ENCODE data around the gene BSG. TPM values are rescaled to one million over a fixed set of nuclear protein-coding genes. Genes with fewer than 3 reads are reported as not detected.

Gene BSG
- total RNA-seq, 1 experiment from 2014 or later, result 653 TPM

DNA sequence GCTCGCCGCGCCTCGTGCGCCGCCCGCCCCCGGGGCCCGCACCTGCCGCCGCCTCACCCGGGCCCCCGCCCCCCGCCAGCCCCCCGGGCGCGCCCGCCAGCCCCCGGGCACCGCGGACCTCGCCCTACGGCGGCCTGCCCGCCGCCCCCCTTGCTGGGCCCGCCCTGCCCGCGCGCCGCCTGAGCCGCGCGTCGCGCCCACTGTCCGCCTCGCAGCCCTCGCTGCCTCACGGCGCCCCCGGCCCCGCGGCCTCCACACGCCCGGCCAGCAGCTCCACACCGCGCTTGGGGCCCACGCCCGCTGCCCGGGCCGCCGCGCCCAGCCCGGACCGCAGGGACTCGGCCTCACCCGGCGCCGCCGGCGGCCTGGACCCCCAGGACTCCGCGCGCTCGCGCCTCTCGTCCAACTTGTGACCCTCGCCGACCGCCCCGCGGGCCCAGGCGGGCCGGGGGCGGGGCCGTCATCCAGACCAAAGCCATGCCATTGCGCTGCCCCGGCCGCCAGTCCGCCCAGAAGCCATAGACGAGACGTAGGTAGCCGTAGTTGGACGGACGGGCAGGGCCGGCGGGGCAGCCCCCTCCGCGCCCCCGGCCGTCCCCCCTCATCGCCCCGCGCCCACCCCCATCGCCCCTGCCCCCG is 43.8 kb downstream of the BSG start:
- in situ Hi-C loops (cut with HindIII; ENCODE audit: low pct_unique_long_range_greater_than_20kb, low sequenced_read_pairs), result no loop called here
- ChIA-PET CTCF (no interaction called here), POLR2A (no interaction called here)
- Histone ChIP-seq H3K4me1 (ENCODE audit: control insufficient read depth, insufficient read depth, low read length) (peaks cover 4% of the 10 kb centered on the region), H3K27ac (ENCODE audit: low read length) (no peak overlapping the region), H3K4me3 (ENCODE audit: low read depth in 2 of 2, low read length in 2 of 2) (no peak overlapping the region), H3K9me3 (ENCODE audit: control insufficient read depth, insufficient read depth, low read depth, low read length) (no peaks in the 10 kb centered on the region), H3K36me3 (ENCODE audit: control insufficient read depth, insufficient read depth, low read length) (no peaks in the 10 kb centered on the region), H3K27me3 (ENCODE audit: control insufficient read depth, insufficient read depth, low read length) (no peaks in the 10 kb centered on the region)
- no TSS peak for BruUV-seq (replicated peaks)
- ATAC-seq, result no peak
- intact Hi-C loops (cut with micrococcal nuclease; ENCODE audit: unreplicated experiment), result no loop called here
- DNase-seq (ENCODE audit: low read depth, low spot score), result no peak
- TF ChIP-seq TCF7L2 (IDR thresholded peaks at IDR 0.05; ENCODE audit: low read depth, low read length), result no peak

DNA sequence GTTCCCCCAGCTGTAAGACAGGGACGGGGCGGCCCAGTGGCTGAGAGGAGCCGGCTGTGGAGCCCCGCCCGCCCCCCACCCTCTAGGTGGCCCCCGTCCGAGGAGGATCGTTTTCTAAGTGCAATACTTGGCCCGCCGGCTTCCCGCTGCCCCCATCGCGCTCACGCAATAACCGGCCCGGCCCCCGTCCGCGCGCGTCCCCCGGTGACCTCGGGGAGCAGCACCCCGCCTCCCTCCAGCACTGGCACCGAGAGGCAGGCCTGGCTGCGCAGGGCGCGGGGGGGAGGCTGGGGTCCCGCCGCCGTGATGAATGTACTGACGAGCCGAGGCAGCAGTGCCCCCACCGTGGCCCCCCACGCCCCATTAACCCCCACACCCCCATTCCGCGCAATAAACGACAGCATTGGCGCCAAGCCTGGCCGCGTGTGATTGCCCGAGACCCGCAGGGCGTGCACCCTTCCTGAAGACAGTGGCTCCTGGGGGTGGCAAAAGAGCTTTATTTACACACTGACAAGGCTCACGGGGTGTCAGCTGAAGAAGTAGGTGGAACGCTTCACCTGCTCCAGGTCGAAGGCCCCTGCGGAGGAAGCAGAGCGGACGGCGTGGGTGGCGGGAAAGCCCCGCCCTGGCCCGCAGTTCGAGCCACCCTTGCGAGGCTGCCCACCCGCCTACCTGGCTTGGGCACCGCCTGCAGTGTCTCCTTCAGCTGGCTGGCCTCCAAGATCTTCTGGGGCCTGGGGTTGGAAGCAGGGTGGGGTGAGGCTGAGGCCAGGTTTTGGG is 44.5 kb downstream of the BSG start:
- in situ Hi-C loops (cut with HindIII; ENCODE audit: low pct_unique_long_range_greater_than_20kb, low sequenced_read_pairs), result no loop called here
- CTCF ChIA-PET, result no interaction called here
- Histone ChIP-seq H3K4me1 (ENCODE audit: control insufficient read depth, insufficient read depth, low read length) (no peaks in the 10 kb centered on the region), H3K27me3 (ENCODE audit: control insufficient read depth, insufficient read depth, low read length) (no peaks in the 10 kb centered on the region), H3K4me3 (ENCODE audit: low read depth in 2 of 2, low read length in 2 of 2) (no peak overlapping the region), H3K36me3 (ENCODE audit: control insufficient read depth, insufficient read depth, low read length) (no peaks in the 10 kb centered on the region), H3K27ac (ENCODE audit: low read length) (no peak overlapping the region), H3K9me3 (ENCODE audit: control insufficient read depth, insufficient read depth, low read depth, low read length) (no peaks in the 10 kb centered on the region)
- ATAC-seq (no peak), DNase-seq (ENCODE audit: low read depth, low spot score) (no peak)
- POLR2A ChIA-PET, result no interaction called here
- intact Hi-C loops (cut with micrococcal nuclease; ENCODE audit: unreplicated experiment), result no loop called here
- no TSS peak for BruUV-seq (replicated peaks)
- TF ChIP-seq POLR2AphosphoS5 (IDR thresholded peaks at IDR 0.05; ENCODE audit: low read depth, low read length) (no peak), TCF7L2 (IDR thresholded peaks at IDR 0.05; ENCODE audit: low read depth, low read length) (no peak), SIN3A (IDR thresholded peaks at IDR 0.05; ENCODE audit: borderline replicate concordance, insufficient read depth, low read depth, low read length) (no peak)
- TF ChIP-seq, protein P1, sequence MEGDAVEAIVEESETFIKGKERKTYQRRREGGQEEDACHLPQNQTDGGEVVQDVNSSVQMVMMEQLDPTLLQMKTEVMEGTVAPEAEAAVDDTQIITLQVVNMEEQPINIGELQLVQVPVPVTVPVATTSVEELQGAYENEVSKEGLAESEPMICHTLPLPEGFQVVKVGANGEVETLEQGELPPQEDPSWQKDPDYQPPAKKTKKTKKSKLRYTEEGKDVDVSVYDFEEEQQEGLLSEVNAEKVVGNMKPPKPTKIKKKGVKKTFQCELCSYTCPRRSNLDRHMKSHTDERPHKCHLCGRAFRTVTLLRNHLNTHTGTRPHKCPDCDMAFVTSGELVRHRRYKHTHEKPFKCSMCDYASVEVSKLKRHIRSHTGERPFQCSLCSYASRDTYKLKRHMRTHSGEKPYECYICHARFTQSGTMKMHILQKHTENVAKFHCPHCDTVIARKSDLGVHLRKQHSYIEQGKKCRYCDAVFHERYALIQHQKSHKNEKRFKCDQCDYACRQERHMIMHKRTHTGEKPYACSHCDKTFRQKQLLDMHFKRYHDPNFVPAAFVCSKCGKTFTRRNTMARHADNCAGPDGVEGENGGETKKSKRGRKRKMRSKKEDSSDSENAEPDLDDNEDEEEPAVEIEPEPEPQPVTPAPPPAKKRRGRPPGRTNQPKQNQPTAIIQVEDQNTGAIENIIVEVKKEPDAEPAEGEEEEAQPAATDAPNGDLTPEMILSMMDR (IDR thresholded peaks at IDR 0.05), result no peak
- TF ChIP-seq, protein P2, sequence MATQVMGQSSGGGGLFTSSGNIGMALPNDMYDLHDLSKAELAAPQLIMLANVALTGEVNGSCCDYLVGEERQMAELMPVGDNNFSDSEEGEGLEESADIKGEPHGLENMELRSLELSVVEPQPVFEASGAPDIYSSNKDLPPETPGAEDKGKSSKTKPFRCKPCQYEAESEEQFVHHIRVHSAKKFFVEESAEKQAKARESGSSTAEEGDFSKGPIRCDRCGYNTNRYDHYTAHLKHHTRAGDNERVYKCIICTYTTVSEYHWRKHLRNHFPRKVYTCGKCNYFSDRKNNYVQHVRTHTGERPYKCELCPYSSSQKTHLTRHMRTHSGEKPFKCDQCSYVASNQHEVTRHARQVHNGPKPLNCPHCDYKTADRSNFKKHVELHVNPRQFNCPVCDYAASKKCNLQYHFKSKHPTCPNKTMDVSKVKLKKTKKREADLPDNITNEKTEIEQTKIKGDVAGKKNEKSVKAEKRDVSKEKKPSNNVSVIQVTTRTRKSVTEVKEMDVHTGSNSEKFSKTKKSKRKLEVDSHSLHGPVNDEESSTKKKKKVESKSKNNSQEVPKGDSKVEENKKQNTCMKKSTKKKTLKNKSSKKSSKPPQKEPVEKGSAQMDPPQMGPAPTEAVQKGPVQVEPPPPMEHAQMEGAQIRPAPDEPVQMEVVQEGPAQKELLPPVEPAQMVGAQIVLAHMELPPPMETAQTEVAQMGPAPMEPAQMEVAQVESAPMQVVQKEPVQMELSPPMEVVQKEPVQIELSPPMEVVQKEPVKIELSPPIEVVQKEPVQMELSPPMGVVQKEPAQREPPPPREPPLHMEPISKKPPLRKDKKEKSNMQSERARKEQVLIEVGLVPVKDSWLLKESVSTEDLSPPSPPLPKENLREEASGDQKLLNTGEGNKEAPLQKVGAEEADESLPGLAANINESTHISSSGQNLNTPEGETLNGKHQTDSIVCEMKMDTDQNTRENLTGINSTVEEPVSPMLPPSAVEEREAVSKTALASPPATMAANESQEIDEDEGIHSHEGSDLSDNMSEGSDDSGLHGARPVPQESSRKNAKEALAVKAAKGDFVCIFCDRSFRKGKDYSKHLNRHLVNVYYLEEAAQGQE (IDR thresholded peaks at IDR 0.05; ENCODE audit: insufficient read depth in 1 of 2, low read depth in 2 of 2, low read length in 1 of 2), result no peak
